ENCODE data around the gene GLT1D1. TPM values are rescaled to one million over a fixed set of nuclear protein-coding genes. Genes with fewer than 3 reads are reported as not detected.

The GLT1D1 gene
- total RNA-seq, 4 donors from 2014 or later = not detected

- no peak for TF ChIP-seq CTCF (IDR thresholded peaks at IDR 0.05)
- WGBS, 2 donors (ENCODE audit: low coverage in 1 of 2) = 80 to 88% methylated on average over 6 to 7 of the region's 8 CpGs
- DNase-seq = no peak
- Histone ChIP-seq H3K27me3 (no peaks in the 10 kb centered on the region), H3K27ac (no peak overlapping the region), H3K4me3 (no peak overlapping the region), H3K4me1 (no peaks in the 10 kb centered on the region), H3K36me3 (no peaks in the 10 kb centered on the region), H3K9me3 (no peaks in the 10 kb centered on the region)
- in situ Hi-C loops (cut with MboI; ENCODE audit: low pct_ligation_motif_present in 1 of 4, low pct_unique_long_range_greater_than_20kb in 1 of 4, low sequenced_read_pairs in 3 of 4) = no loop called here
- intact Hi-C loops (cut with DNase I; ENCODE audit: low total_unique reads) = no loop called here
Measured at GRCh38 chr12:129005416-129005815, 152.1 kb downstream of the GLT1D1 start.

GRCh38 chr12:129005829-129006228 is 152.6 kb downstream of the GLT1D1 start:
- no peaks in the 10 kb centered on the region for H3K27me3 ChIP-seq
- WGBS, 2 donors (ENCODE audit: low coverage in 1 of 2) = 60 to 87% methylated on average over 2 to 6 of the region's 6 CpGs
- no peak overlapping the region for H3K27ac ChIP-seq
- H3K4me1 ChIP-seq = no peaks in the 10 kb centered on the region
- no peaks in the 10 kb centered on the region for H3K36me3 ChIP-seq
- intact Hi-C loops (cut with DNase I; ENCODE audit: low total_unique reads) = no loop called here
- H3K4me3 ChIP-seq = no peak overlapping the region
- TF ChIP-seq POLR2A (IDR thresholded peaks at IDR 0.05) = no peak
- no peak for TF ChIP-seq EP300 (IDR thresholded peaks at IDR 0.05; ENCODE audit: low read depth)
- no peak for TF ChIP-seq CTCF (IDR thresholded peaks at IDR 0.05)
- in situ Hi-C loops (cut with MboI; ENCODE audit: low pct_ligation_motif_present in 1 of 4, low pct_unique_long_range_greater_than_20kb in 1 of 4, low sequenced_read_pairs in 3 of 4) = no loop called here
- H3K9me3 ChIP-seq = no peaks in the 10 kb centered on the region
- DNase-seq = no peak

GRCh38 chr12:129009833-129010622 is 156.8 kb downstream of the GLT1D1 start:
- 53 to 54% methylated on average over 2 to 5 of the region's 5 CpGs for WGBS, 2 donors (ENCODE audit: low coverage in 1 of 2)
- H3K27me3 ChIP-seq = no peaks in the 10 kb centered on the region
- DNase-seq = no peak
- in situ Hi-C loops (cut with MboI; ENCODE audit: low pct_ligation_motif_present in 1 of 4, low pct_unique_long_range_greater_than_20kb in 1 of 4, low sequenced_read_pairs in 3 of 4) (no loop called here), intact Hi-C loops (cut with DNase I; ENCODE audit: low total_unique reads) (no loop called here)
- no peak overlapping the region for H3K4me3 ChIP-seq
- no peak for TF ChIP-seq POLR2A (IDR thresholded peaks at IDR 0.05)
- TF ChIP-seq EP300 (IDR thresholded peaks at IDR 0.05; ENCODE audit: low read depth) = no peak
- TF ChIP-seq CTCF (IDR thresholded peaks at IDR 0.05) = no peak
- no peak for TF ChIP-seq POLR2AphosphoS5 (IDR thresholded peaks at IDR 0.05)
- no peaks in the 10 kb centered on the region for H3K4me1 ChIP-seq
- no peaks in the 10 kb centered on the region for H3K36me3 ChIP-seq
- H3K27ac ChIP-seq = no peak overlapping the region
- H3K9me3 ChIP-seq = no peaks in the 10 kb centered on the region

- Histone ChIP-seq H3K27me3 (no peaks in the 10 kb centered on the region), H3K4me3 (no peak overlapping the region), H3K9me3 (peaks cover 0 to 4% of the 10 kb centered on the region in 2 donors), H3K27ac (no peak overlapping the region), H3K36me3 (no peaks in the 10 kb centered on the region), H3K4me1 (no peaks in the 10 kb centered on the region)
- intact Hi-C loops (cut with DNase I; ENCODE audit: low total_unique reads) (no loop called here), in situ Hi-C loops (cut with MboI; ENCODE audit: low pct_ligation_motif_present in 1 of 4, low pct_unique_long_range_greater_than_20kb in 1 of 4, low sequenced_read_pairs in 3 of 4) (no loop called here)
- 54 to 100% methylated on average over 3 to 7 of the region's 7 CpGs for WGBS, 2 donors (ENCODE audit: low coverage in 1 of 2)
- DNase-seq = no peak
- TF ChIP-seq POLR2A (IDR thresholded peaks at IDR 0.05) (no peak), POLR2AphosphoS5 (IDR thresholded peaks at IDR 0.05) (no peak)
Measured at GRCh38 chr12:129016159-129016558, 162.9 kb downstream of the GLT1D1 start.

- Histone ChIP-seq H3K27ac (no peak overlapping the region), H3K27me3 (no peaks in the 10 kb centered on the region), H3K9me3 (no peaks in the 10 kb centered on the region), H3K4me3 (no peak overlapping the region), H3K4me1 (no peaks in the 10 kb centered on the region), H3K36me3 (no peaks in the 10 kb centered on the region)
- in situ Hi-C loops (cut with MboI; ENCODE audit: low pct_ligation_motif_present in 1 of 4, low pct_unique_long_range_greater_than_20kb in 1 of 4, low sequenced_read_pairs in 3 of 4) = no loop called here
- WGBS, 2 donors (ENCODE audit: low coverage in 1 of 2) = 80 to 91% methylated on average over 1 to 3 of the region's 3 CpGs
- intact Hi-C loops (cut with DNase I; ENCODE audit: low total_unique reads) = no loop called here
- no peak for TF ChIP-seq POLR2AphosphoS5 (IDR thresholded peaks at IDR 0.05)
- no peak for TF ChIP-seq CTCF (IDR thresholded peaks at IDR 0.05)
- no peak for TF ChIP-seq EP300 (IDR thresholded peaks at IDR 0.05; ENCODE audit: low read depth)
- no peak for TF ChIP-seq POLR2A (IDR thresholded peaks at IDR 0.05)
- DNase-seq = no peak
Measured at GRCh38 chr12:129025055-129025454, 171.8 kb downstream of the GLT1D1 start.

Measured in transverse colon (tissue), 4 donors.